Mammary epithelial cell (primary cell): Measurements from ENCODE around the gene BICDL1.

Source experiments
- CTCF ChIP-seq, 2 donors: IDR thresholded peaks in 1 of 2; conservative IDR thresholded peaks in 1 of 2; 2 replicates each; pipeline ENCODE4 v1.5.1; 2011 to 2012; ENCODE audit warnings: inconsistent platforms in 2 of 2, low read length in 2 of 2, mild to moderate bottlenecking in 2 of 2, control low read depth in 1 of 2, low read depth in 1 of 2; ENCODE audit not compliant: insufficient read depth in 1 of 2; ENCODE audit errors: extremely low read depth in 1 of 2
- EZH2 ChIP-seq: IDR thresholded peaks from 2 replicates; pipeline ENCODE4 v1.6.1; 2012; ENCODE audit warnings: low read length, inconsistent platforms, borderline replicate concordance

GRCh38 chr12:119994892-119995658 lies 6.0 kb downstream of the BICDL1 start:
- TF ChIP-seq CTCF (conservative IDR thresholded peaks at IDR 0.05 in 1 of 2, IDR thresholded peaks at IDR 0.05 in 1 of 2; ENCODE audit: extremely low read depth in 1 of 2, insufficient read depth in 1 of 2, low read depth in 1 of 2, low read length in 2 of 2): no peak
- no peak for TF ChIP-seq EZH2
